ENCODE data around the gene CLCN2. TPM values are rescaled to one million over a fixed set of nuclear protein-coding genes. Genes with fewer than 3 reads are reported as not detected.

CLCN2 gene
- polyA plus RNA-seq, 3 donors, result 11.7 to 18.4 (median 17.7) TPM

GRCh38 chr3:184332370-184333090 is 28.9 kb downstream of the CLCN2 start:
- no peak for DNase-seq

DNA sequence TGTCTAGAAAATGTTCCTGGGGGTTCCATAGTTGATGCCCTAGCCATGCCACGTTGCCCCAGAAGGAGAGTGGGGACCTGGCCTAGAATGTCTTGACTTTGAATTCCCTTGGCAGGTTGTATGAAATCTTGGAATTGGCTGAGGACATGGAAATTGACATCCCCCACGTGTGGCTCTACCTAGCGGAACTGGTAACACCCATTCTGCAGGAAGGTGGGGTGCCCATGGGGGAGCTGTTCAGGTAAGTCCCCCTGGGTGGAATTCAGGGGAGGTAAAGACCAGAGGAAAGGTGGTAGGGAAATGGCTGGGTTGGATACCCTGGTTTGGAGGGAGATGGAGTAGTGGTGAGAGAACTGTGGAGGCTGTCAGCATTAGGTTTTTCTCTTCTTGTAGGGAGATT is 32.9 kb downstream of the CLCN2 start:
- no peak for DNase-seq

DNA sequence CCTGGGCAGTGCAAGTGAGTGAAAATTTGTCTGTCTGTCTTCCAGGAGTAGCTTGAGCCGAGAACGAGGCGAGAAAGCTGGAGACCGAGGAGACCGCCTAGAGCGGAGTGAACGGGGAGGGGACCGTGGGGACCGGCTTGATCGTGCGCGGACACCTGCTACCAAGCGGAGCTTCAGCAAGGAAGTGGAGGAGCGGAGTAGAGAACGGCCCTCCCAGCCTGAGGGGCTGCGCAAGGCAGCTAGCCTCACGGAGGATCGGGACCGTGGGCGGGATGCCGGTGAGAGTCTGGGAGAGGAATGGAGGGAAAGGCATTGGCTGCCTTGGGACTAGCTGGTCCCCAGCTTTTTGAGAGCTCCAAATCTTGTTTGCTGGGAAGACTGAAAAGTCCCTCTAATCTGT is 34.2 kb downstream of the CLCN2 start:
- no peak for DNase-seq

- no peak for DNase-seq
These were observed 35.6 kb downstream of the CLCN2 start for GRCh38 chr3:184325715-184326369.

DNA sequence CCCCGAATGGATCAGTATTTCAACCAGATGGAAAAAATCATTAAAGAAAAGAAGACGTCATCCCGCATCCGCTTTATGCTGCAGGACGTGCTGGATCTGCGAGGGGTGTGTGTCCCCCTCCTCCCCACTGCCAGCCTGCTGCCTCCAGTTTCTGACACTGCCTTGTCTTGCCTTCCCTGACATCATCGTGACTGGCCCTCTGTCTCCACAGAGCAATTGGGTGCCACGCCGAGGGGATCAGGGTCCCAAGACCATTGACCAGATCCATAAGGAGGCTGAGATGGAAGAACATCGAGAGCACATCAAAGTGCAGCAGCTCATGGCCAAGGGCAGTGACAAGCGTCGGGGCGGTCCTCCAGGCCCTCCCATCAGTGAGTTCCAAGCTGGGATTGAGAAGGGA is 36.1 kb downstream of the CLCN2 start:
- no peak for DNase-seq

GRCh38 chr3:184323696-184324095 is 37.7 kb downstream of the CLCN2 start:
- DNase-seq, result no peak

- no peak for DNase-seq
These were observed 38.5 kb downstream of the CLCN2 start for GRCh38 chr3:184322731-184323487.

DNA sequence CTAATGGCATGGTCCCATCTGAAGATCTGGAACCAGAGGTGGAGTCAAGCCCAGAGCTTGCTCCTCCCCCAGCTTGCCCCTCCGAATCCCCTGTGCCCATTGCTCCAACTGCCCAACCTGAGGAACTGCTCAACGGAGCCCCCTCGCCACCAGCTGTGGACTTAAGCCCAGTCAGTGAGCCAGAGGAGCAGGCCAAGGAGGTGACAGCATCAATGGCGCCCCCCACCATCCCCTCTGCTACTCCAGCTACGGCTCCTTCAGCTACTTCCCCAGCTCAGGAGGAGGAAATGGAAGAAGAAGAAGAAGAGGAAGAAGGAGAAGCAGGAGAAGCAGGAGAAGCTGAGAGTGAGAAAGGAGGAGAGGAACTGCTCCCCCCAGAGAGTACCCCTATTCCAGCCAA is 39.7 kb downstream of the CLCN2 start:
- no peak for DNase-seq

DNA sequence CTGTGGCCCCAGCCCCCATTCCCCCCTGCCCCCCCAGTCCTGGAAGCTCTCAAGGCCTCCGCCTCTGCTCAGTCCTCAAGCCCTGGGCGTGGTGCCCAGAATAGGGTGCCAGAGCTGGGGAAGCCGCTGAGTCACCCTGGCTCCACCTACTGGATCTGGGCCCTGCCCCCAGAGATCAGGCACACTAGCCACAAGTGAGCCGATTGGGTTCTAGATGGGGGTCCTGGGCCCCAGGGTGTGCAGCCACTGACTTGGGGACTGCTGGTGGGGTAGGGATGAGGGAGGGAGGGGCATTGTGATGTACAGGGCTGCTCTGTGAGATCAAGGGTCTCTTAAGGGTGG is 41.3 kb downstream of the CLCN2 start:
- no peak for DNase-seq

DNA sequence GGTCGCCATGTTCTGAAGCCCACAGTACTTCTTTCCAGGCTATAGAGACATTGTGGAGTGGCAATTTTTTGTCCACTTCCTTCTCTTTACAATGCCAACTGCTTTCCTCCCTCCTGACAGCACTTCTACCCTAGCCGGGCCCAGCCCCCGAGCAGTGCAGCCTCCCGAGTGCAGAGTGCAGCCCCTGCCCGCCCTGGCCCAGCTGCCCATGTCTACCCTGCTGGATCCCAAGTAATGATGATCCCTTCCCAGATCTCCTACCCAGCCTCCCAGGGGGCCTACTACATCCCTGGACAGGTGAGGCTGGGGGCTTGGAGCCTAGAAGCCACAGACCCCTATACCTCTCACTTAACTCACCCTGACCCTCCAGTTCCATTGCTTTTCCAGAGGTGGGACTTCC is 44.2 kb downstream of the CLCN2 start:
- no peak for DNase-seq

- no peak for DNase-seq
These were observed 44.6 kb downstream of the CLCN2 start for GRCh38 chr3:184316792-184317191.

DNA sequence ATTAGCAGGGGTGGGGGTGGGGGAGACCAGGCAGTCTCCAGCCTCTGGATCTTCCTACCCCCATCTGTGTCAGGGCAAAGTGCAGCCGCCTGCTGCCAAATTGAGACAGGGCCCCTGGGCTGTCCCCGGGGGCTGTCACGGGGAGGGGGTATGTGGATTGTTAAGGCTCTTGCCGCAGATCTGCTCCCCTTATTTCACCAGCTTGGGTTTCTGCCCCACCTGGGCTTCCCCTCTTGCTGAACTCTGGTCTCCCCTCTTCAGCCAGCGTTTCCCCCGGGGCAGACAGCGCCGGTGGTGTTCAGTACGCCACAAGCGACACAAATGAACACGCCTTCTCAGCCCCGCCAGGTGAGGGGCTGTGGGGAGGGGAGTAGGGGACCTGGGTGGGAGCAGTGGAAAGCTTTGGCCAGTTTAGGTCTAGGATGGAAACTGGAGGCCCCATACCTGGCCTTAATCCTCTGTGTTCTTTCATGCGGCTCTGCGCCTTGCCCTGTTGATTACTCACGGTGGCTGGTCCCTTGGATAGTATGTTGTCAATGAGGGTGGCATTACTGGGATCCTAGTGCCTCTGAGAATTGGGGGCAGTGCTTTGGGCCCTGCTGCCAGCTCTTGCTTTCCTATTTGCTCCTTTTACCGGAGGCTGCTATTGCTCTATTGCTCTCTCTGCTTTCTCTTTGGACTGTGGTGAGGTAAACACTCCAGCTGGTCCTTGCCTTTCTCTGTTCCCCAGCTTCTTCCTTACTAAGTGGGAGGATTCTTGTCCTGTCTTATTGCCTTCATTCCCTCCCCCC is 45.3 kb downstream of the CLCN2 start:
- DNase-seq, result no peak

- no peak for DNase-seq
These were observed 45.9 kb downstream of the CLCN2 start for GRCh38 chr3:184315543-184315867.

GRCh38 chr3:184314700-184315542 is 46.5 kb downstream of the CLCN2 start:
- DNase-seq, result peak; percentile 61

DNA sequence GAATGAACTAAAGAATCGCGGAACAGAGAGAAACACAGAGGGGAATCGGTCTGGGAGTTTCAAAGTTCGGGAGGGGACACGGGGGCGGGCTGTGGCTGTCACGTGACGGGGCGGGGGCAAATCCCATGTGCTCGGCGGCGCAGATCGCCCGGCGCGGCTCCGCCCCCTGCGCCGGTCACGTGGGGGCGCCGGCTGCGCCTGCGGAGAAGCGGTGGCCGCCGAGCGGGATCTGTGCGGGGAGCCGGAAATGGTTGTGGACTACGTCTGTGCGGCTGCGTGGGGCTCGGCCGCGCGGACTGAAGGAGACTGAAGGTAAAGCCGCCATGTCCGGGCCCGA is 47.1 kb downstream of the CLCN2 start, which contains the start of gene EIF4G1:
TSS of gene EIF4G1 (plus strand) at position 244 of the 337 bp plus-strand sequence. CDS start 1,191 bp downstream, outside the sequence.
- peak; percentile 91 for DNase-seq

GRCh38 chr3:184311633-184312032 is 49.8 kb downstream of the CLCN2 start:
- no peak for DNase-seq

GRCh38 chr3:184308744-184309143 is 52.7 kb downstream of the CLCN2 start:
- DNase-seq, result no peak

DNA sequence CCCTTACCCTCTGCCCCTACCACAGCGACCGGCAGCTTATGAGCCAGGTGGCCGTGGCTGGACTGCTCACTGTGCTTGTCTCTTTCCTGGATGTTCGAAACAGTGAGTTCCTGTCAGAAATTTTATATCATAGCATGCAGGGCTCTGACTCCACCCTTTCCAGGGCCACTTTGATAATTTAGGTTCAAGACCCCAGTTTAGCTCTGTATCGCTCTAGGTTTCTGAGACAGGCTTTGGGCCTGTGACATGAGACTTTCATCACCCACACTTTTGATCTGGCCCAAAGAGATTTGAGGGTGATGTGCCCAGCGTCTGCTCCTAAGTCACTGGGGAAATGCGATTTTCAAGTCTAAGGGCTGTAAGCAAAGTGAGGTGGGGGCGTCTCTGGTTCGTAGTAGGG is 53.5 kb downstream of the CLCN2 start:
- no peak for DNase-seq

- DNase-seq, result no peak
These were observed 54.9 kb downstream of the CLCN2 start for GRCh38 chr3:184306341-184306972.

GRCh38 chr3:184305577-184305976 is 55.8 kb downstream of the CLCN2 start:
- no peak for DNase-seq

DNA sequence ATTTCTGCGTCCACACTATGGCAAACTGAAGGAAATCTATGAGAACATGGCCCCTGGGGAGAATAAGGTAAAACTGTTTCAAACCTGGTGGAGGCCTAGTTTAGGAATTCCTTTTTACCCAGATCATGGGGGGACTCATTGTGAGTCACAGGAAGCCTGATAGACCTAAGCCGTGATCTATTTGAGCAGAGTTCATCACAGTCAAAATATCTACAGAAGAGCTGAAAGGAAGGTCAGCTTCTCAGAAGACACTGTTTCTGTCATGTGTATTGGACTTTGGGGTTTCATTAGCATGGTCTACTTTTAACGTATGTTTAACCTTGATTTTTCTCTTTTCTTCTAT is 61.1 kb downstream of the CLCN2 start:
- DNase-seq, result no peak

Data from renal pelvis (tissue), 4 donors.